ENCODE data around the gene TRIP11. TPM values are rescaled to one million over a fixed set of nuclear protein-coding genes. Genes with fewer than 3 reads are reported as not detected.

The TRIP11 gene
- total and polyA plus RNA-seq, 2 of the 13 experiments (the other 11 are each of a cell fraction or from before 2014, with no cell fraction given) = 10.9 to 32.8 TPM

- no peak for TF ChIP-seq GPBP1L1 (CRISPR knock-in tag; IDR thresholded peaks at IDR 0.05)
- peak; percentile 93 for TF ChIP-seq PHF20 (CRISPR knock-in tag; IDR thresholded peaks at IDR 0.05)
- TF ChIP-seq ZNF124 (CRISPR knock-in tag; IDR thresholded peaks at IDR 0.05) = peak; percentile 18; the same call in 1 of the 2 replicates
- peak; percentile 61; the same call in 1 of the 2 replicates for TF ChIP-seq ZNF503 (CRISPR knock-in tag; IDR thresholded peaks at IDR 0.05)
- no peak; the same call in 1 of the 2 replicates for TF ChIP-seq ZNF468 (CRISPR knock-in tag; IDR thresholded peaks at IDR 0.05)
- peak; percentile 70; the same call in 1 of the 2 replicates for TF ChIP-seq ZNF564 (CRISPR knock-in tag; IDR thresholded peaks at IDR 0.05)
- TF ChIP-seq RBM39 (IDR thresholded peaks at IDR 0.05; ENCODE audit: low read depth, low read length, poor library complexity, severe bottlenecking) = peak; percentile 69
- TF ChIP-seq HNF1B (CRISPR knock-in tag; IDR thresholded peaks at IDR 0.05) = no peak
- TF ChIP-seq ZIK1 (CRISPR knock-in tag; IDR thresholded peaks at IDR 0.05; ENCODE audit: borderline replicate concordance, low read depth) = peak; percentile 88; the same call in 1 of the 2 replicates
- TF ChIP-seq HOXA5 (CRISPR knock-in tag; IDR thresholded peaks at IDR 0.05) = peak; percentile 81
- peak; percentile 95 for TF ChIP-seq GATAD1 (CRISPR knock-in tag; IDR thresholded peaks at IDR 0.05)
- TF ChIP-seq ZBTB20 (CRISPR knock-in tag; IDR thresholded peaks at IDR 0.05; ENCODE audit: borderline replicate concordance, low read depth) = no peak
- no peak for TF ChIP-seq ZNF326 (CRISPR knock-in tag; IDR thresholded peaks at IDR 0.05; ENCODE audit: borderline replicate concordance)
- TF ChIP-seq THAP9 (CRISPR knock-in tag; IDR thresholded peaks at IDR 0.05; ENCODE audit: borderline replicate concordance) = peak; percentile 93; the same call in 1 of the 2 replicates
- TF ChIP-seq ZNF609 (CRISPR knock-in tag; IDR thresholded peaks at IDR 0.05; ENCODE audit: borderline replicate concordance) = no peak
Measured at GRCh38 chr14:92039719-92040430, at the start of gene TRIP11 (continued).

All from HepG2 (cell line).